BJ (cell line): Measurements from ENCODE around the gene NABP2. TPM values are rescaled to one million over a fixed set of nuclear protein-coding genes. Genes with fewer than 3 reads are reported as not detected.

Experiments
- CTCF ChIA-PET: fragments of 350-600 bp; formaldehyde crosslinking; extraction: SDS; loops from one replicate; lab custom pipeline; 2021; ENCODE audit warnings: antibody characterized with exemption, inconsistent platforms; lab: Yijun Ruan, JAX
- POLR2A ChIA-PET: fragments of 300-600 bp; sonication (Branson Sonifier 250); formaldehyde crosslinking; extraction: SDS; loops from one replicate; lab custom pipeline; 2021; ENCODE audit warnings: antibody characterized with exemption; lab: Charles Lee
- DNase-seq: peaks from one replicate; pipeline ENCODE4 v3.0.0-alpha.2; 2011; ENCODE audit warnings: low read depth
- H3K27me3 ChIP-seq: 2 replicates; pipeline ENCODE4 v1.6.0; 2011; ENCODE audit warnings: low read length; ENCODE audit not compliant: control insufficient read depth, insufficient read depth
- H3K36me3 ChIP-seq: 2 replicates; pipeline ENCODE4 v1.5.1; 2011; ENCODE audit warnings: low read length; ENCODE audit not compliant: control insufficient read depth, insufficient read depth
- H3K4me3 ChIP-seq: 2 replicates; pipeline ENCODE4 v1.5.1; 2011; ENCODE audit warnings: low read depth, mild to moderate bottlenecking, control low read depth, low read length
- polyA plus RNA-seq: library from polyadenylated mRNA; depleted of rRNA; stranded (reverse); fragments of >200 nt; gene quantifications from 2 replicates; pipeline ENCODE4 v1.2.3, GENCODE V29; 2011
- TF ChIP-seq, protein P1 (sequence below): IDR thresholded peaks from 2 replicates; pipeline ENCODE4 v1.5.1; 2011; ENCODE audit warnings: low read depth, mild to moderate bottlenecking, control low read depth, inconsistent platforms, low read length, moderate library complexity; ENCODE audit not compliant: insufficient read depth

The NABP2 gene
- polyA plus RNA-seq, 1 experiment: 52.0 TPM

DNA sequence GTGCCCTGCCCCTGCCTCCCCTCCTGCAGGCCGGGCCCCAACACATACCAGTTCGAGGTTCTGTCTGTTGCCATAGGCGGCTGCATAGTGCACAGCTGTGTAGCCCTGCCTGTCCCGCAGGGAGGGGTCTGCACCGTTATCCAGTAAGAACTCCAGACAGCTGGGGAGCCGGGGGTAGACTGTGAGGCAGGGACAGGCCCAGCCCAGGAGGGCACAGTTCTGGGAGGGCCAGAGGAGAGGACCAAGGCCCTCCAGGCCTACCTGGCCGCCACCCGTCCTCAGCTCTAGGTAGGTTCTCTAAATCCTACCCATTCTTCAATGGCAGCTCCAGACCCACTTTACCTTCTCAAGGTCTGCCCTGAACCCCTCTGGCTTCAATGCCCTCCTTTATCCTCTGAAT is 24.6 kb downstream of the NABP2 start:
- Histone ChIP-seq H3K36me3 (peaks cover 66% of the 10 kb centered on the region), H3K4me3 (no peak overlapping the region), H3K27me3 (no peaks in the 10 kb centered on the region)
- ChIA-PET CTCF (interaction anchor here (1.8 to 6.2 kb wide), 4 partner anchors 8 to 129 kb away, joined by 5 to 40 read pairs (median 6); partner anchors contain the start of genes ANKRD52, RNF41 and SMARCC2), POLR2A (no interaction called here)
- DNase-seq: no peak
- TF ChIP-seq, protein P1, sequence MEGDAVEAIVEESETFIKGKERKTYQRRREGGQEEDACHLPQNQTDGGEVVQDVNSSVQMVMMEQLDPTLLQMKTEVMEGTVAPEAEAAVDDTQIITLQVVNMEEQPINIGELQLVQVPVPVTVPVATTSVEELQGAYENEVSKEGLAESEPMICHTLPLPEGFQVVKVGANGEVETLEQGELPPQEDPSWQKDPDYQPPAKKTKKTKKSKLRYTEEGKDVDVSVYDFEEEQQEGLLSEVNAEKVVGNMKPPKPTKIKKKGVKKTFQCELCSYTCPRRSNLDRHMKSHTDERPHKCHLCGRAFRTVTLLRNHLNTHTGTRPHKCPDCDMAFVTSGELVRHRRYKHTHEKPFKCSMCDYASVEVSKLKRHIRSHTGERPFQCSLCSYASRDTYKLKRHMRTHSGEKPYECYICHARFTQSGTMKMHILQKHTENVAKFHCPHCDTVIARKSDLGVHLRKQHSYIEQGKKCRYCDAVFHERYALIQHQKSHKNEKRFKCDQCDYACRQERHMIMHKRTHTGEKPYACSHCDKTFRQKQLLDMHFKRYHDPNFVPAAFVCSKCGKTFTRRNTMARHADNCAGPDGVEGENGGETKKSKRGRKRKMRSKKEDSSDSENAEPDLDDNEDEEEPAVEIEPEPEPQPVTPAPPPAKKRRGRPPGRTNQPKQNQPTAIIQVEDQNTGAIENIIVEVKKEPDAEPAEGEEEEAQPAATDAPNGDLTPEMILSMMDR: no peak

DNA sequence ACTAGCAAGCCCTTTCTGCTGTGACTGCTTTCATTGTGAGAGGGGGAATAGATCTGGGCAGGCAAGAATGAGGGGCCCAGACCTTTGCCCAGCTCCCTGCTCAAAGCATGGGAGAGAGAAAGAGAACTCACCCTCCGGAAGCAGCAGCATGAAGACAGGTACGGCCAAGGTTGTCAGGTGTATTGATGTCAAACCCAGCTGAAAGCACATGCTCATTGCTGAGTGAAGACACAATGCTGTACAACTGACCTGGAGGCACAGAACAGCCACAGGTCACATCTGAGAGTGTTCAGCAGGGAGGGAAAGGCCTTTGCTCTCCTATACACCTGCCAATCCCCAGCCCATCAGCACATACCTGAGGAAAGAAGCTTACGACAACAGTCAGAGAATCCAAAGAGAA is 28.5 kb downstream of the NABP2 start:
- DNase-seq: no peak
- H3K27me3 ChIP-seq: no peaks in the 10 kb centered on the region
- peaks cover 55% of the 10 kb centered on the region for H3K36me3 ChIP-seq
- ChIA-PET POLR2A (no interaction called here), CTCF (interaction anchor here (0.9 to 1.5 kb wide), 4 partner anchors 9 to 64 kb away, joined by 3 to 4 read pairs (median 4); partner anchors contain the start of gene SMARCC2)
- TF ChIP-seq, protein P1: no peak
- no peak overlapping the region for H3K4me3 ChIP-seq

DNA sequence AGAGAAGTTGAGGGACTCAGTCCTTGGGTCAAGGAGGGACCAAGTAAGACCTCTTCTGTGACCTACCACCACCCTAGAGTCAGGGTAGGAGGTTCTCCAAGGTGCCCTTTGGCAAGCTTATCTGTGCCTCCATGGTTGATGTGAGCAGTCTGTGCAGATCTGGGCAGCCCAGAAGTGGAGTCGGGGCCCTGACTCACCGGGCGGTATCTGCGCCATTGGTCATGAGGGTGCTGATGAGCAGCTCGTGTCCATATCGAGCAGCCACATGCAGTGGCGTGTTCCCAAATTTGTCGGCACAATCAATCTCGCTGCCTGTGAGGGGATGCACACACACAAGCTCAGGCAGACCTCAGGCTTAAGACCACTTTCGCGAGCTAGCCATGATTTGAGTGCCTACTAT is 28.9 kb downstream of the NABP2 start:
- peaks cover 51% of the 10 kb centered on the region for H3K36me3 ChIP-seq
- no peak overlapping the region for H3K4me3 ChIP-seq
- DNase-seq: no peak
- POLR2A ChIA-PET: no interaction called here
- CTCF ChIA-PET: interaction anchor here (0.9 to 1.5 kb wide), 3 partner anchors 9 to 64 kb away, joined by 3 to 4 read pairs (median 4); partner anchors contain the start of gene SMARCC2
- TF ChIP-seq, protein P1: no peak
- H3K27me3 ChIP-seq: no peaks in the 10 kb centered on the region

DNA sequence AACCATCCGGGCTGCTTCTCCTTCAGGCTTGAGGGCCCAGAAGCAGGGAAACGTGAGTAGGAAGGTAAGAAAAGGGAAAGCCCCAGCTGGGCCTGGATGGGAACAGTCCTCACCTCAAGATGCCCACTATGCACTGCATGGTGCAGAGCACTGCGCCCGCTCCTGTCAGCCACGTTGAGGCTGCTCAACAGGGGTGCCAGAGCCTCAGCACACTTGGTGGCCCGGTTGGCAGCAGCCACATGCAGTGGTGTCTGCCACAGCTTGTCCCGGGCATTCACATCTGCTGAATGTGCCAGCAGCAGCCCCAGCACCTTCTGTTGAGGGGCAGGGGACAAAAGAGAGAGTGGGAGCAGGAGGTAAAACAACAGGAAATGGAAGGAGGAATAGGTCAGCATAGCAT is 31.5 kb downstream of the NABP2 start:
- Histone ChIP-seq H3K36me3 (peaks cover 35% of the 10 kb centered on the region), H3K4me3 (no peak overlapping the region), H3K27me3 (no peaks in the 10 kb centered on the region)
- POLR2A ChIA-PET: no interaction called here
- TF ChIP-seq, protein P1: no peak
- no peak for DNase-seq
- CTCF ChIA-PET: interaction anchor here (0.8 to 4.4 kb wide), 8 partner anchors 9 to 132 kb away, joined by 3 to 40 read pairs (median 11); partner anchors contain the start of gene SMARCC2

DNA sequence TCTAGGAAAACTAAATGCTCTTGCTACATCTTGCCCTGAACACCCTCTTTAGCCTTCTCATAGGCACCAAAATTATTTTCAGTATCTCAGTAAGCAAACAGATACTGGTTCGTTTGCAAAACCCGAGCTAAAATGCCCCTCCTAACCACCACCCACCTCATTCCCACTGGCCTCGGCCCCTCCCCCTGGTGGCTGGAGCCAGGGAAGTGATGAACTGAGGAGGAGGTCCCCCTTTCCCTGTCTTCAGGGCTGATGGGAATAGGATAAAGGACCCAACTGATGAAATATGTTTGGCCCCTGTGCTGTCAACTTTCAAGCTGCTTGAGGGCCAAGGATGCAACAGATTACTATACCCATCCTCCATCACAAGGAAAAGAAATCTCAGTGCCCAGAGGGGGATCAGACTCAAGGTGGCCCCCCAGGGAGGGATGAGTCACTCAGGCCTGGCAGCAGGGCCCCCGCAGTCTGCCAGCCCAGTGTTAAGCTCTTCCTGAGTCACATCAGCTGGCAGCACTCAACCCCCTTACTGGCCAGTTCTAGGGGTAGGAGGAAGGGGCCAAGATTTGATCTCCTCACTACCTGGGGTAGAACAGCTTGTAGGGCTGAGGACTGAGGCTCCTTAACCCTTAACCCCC is 32.3 kb downstream of the NABP2 start:
- H3K36me3 ChIP-seq: peaks cover 35% of the 10 kb centered on the region
- ChIA-PET POLR2A (interaction anchor here (0.5 kb wide), 1 partner anchor 74 kb away, joined by 4 read pairs; no protein-coding TSS in a partner anchor), CTCF (interaction anchor here (0.7 to 4.4 kb wide), 13 partner anchors 9 to 208 kb away, joined by 3 to 40 read pairs (median 5); partner anchors contain the start of genes RNF41 and SMARCC2)
- no peak for DNase-seq
- peak overlapping the region; percentile 81 for H3K4me3 ChIP-seq
- TF ChIP-seq, protein P1: peak; percentile 21; the same call in 1 of the 2 replicates
- no peaks in the 10 kb centered on the region for H3K27me3 ChIP-seq
